Stimulated activated CD4-positive, alpha-beta T cell treated with anti-CD3 and anti-CD28 coated beads, TNF-alpha, amount 100 ng/mL, for 24 hours (primary cell): Measurements from ENCODE around the gene FSCN2.
"Not testable (repeated sequence)": the region's sequence is repeated elsewhere in the genome, so short reads cannot be mapped to it uniquely, and the experiment has no call there.

Source experiments
- DNase-seq, 3 experiments: peaks; one replicate each; pipeline ENCODE4 v3.0.0-alpha.2; 2020; ENCODE audit warnings: low read depth in 3 of 3

FSCN2 gene

DNA sequence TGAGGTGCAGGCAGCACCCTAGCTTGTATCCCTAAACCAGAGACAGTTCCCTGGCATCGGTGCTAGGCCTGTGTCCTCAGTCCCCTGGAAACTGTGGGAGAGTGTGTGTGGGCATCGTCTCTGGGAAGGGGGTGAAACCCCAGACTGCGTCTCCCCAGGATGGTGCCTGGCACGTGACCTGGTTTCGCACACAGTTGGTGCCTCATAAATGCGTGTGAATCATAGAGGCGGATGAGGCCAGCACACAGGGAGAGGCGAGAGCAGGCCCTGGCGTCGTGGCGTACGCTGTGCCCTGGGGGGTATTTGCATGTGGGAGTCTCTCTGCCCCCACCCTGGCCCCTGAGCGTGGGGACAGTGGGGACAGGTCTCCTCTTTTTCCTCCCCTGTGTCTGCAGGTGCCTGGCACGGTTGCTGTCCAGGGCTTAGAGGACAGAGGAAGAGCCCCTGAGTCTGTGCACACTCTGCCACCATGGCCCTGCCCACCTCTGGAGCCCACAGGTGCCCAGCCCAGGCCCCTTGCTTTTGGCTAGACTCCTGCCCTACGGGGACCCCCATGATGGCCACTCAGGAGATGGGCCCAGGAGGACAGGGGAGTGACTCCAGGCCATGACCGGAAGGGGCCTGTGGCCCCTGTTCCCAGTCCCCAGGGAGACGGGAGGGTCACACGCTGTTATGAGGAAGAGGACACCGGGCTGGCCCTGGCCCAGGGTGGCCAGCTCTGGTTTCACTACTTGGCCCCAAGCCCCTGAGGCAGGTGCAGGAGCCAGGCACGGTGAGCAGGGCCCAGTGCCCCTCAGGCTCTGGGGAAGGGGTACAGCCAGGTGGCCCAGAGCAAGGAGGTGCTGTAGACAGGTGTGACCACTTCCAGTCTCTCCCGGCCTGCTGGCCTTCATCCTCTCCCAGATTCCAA, 1.3 kb upstream of the FSCN2 start:
- no peak for DNase-seq

DNA sequence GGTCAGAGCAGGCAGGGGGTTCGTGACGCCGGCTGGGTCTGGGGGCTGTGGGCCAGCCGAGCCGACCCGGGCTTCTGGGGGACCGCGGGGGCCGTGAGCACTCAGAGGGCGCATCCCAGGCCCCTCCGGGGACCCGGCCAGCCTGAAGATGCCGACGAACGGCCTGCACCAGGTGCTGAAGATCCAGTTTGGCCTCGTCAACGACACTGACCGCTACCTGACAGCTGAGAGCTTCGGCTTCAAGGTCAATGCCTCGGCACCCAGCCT, 140 bp downstream of the FSCN2 start:
- DNase-seq, result no peak

DNA sequence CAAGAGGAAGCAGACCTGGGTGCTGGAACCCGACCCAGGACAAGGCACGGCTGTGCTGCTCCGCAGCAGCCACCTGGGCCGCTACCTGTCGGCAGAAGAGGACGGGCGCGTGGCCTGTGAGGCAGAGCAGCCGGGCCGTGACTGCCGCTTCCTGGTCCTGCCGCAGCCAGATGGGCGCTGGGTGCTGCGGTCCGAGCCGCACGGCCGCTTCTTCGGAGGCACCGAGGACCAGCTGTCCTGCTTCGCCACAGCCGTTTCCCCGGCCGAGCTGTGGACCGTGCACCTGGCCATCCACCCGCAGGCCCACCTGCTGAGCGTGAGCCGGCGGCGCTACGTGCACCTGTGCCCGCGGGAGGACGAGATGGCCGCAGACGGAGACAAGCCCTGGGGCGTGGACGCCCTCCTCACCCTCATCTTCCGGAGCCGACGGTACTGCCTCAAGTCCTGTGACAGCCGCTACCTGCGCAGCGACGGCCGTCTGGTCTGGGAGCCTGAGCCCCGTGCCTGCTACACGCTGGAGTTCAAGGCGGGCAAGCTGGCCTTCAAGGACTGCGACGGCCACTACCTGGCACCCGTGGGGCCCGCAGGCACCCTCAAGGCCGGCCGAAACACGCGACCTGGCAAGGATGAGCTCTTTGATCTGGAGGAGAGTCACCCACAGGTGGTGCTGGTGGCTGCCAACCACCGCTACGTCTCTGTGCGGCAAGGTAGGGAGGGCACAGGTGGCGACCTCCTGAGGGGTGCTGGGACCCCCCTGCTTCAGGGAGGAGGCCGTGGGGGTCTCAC, 667 bp downstream of the FSCN2 start:
- no peak for DNase-seq

DNA sequence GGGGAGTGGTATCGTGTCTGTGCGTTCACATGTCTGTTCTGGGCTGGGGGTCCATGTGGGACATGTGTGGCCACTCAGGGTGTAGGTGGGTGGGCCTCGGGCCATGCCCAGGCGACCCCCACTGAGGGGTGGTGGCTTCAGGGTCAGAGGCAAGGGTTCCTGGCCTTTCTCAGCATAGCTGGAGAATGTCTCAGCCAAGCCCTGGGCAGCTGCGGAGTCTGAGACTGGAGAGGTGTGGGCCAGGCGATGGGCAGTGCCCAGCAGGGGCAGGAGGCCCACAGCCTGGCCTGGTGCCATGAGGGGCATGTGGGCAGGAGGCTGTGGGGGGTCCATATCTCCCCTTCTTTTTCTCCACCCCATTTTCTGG, 1.2 kb downstream of the FSCN2 start:
- DNase-seq, result no peak

DNA sequence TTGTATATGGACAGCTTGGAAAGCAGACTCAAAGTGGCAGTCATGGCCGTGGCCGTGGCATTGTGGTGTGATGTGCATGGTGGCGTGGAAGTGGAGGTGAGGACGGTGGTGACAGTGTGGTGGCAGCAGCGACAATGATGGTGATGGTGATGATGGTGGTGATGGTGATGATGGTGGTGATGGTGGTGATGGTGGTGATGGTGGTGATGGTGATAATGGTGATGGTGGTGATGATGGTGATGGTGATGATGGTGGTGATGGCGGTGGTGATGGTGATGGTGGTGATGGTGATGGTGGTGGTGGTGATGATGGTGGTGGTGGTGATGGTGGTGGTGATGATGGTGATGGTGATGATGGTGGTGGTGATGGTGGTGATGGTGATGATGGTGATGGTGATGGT, 2.8 kb downstream of the FSCN2 start:
- DNase-seq, result not testable (repeated sequence)

DNA sequence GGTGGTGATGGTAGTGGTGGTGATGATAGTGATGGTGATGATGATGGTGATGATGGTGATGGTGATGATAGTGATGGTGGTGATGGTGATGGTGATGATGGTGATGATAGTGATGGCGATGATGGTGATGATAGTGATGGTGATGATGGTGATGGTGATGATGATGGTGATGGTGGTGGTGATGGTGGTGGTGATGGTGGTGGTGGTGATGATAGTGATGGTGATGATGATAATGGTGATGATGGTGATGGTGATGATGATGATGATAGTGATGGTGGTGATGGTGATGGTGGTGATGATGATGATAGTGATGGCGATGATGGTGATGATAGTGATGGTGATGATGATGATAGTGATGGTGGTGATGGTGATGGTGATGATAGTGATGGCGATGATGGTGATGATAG, 3.8 kb downstream of the FSCN2 start:
- DNase-seq, result not testable (repeated sequence)

DNA sequence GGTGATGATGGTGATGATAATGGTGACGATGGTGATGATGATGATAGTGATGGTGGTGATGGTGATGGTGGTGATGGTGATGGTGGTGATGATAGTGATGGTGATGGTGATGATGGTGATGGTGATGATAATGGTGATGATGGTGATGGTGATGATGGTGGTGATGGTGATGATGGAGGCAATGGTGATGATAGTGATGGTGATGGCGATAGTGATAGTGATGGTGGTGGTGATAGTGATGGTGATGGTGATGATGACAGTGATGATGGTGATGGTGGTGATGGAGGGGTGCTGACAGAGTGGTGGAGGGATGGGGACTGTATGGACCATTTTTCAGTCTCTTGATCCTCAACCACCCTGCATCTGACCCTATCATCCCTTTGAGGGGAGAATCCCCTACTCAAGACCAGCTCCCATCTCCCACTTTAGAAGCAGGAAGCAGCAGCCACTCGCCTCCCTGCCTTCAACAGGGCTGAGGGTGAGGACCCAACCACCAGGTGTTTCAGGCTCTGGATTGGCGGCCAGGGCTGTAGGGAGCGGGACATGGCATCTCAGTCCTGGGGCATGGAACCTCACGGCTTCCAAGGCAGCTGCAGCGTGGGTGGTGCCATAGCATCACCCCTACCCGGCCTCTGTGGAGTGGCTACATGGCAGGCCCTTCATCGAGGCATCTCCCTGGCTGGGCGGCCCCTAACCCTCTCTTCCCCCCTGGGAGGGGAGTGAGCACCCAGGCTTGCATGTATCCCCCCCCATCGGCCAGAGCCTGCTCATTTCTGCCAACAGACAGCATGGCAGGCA, 4.5 kb downstream of the FSCN2 start:
- DNase-seq, result no peak

DNA sequence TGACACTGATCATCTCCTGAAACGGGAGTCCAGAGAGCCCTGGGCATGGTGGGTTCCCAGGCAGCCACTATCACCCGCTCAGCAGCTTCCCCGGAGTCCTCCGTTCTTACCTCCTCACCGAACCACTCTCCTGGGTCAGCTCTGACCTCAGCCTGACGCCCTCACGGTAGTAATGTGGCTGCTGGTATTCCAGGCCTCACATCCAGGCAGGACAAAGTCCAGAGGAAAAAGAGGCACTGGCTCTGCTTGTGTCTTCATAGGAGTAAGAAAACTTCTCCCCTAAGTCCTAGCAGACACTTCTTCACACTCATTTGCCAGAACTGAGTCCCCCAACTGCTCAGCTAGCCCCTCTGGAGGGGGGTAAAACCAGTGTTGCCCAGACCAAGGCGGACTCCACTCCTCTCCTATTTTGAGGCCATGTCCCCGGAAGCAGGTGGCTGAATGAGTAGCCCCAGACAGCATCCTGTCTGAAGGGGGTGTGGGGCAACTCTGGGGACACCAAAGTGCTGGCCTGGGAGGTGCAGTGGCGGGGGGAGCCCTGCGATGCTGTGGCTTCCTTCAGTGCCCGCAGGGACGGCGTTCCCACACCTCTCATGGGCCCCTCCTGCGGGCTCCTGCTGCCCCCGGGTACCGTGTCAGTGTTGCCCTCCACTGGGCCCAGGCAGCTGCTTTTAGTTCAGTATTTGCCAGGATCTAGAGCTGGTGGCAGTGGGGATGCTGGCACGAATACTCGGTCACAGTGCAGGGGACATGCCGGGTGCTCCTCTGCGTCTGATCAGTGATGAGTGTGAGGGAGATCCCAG, 5.4 kb downstream of the FSCN2 start:
- no peak for DNase-seq

DNA sequence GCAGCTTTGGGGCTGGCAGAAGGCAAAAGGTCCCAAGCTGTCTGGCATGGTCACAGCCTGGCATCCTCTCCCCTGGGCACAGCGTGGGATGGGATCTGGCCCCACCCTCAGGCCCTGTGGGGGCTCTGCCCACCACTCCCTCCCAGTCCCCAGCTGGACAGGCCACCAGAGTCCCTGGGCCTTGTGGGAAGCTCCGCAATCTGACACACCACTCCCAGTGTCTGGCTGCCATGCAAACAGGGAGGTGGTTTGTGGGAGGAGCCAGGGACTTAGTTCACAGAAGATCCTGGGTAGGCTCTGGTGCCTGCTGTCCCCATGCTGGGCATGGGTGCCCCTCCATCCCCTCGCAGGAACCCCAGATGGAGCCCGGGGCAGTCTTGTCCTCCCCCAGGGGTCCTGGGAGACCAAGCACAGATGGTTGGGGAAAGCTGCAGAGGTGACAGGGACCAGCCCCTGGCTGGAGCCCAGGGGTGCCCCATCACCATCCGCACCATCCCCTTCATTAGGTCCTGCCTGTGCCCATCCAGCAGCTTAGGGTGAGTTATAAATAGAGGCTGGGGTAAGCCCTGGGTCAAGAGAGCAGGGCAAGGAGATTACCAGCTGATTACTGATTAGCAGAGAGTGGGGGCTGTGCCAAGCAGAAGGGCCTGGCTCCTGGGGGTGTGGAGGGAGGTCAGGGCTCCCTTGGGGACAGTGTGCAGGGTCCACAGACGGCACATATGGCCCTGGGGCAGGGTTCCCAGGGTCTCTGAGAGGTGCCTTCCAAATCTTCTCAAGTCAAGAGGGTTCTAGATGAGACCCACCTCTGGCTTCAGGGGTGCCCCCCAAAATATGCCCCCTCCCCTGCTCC, 6.2 kb downstream of the FSCN2 start:
- no peak for DNase-seq

DNA sequence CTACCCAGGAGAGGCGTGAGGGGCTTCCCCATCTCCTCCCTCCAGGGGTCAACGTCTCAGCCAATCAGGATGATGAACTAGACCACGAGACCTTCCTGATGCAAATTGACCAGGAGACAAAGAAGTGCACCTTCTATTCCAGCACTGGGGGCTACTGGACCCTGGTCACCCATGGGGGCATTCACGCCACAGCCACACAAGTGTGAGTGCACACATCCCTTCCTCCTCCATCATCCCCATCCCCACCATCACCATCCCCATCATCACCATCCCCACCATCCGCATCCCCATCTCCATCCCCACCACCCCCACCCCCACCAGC, 6.8 kb downstream of the FSCN2 start:
- no peak for DNase-seq

DNA sequence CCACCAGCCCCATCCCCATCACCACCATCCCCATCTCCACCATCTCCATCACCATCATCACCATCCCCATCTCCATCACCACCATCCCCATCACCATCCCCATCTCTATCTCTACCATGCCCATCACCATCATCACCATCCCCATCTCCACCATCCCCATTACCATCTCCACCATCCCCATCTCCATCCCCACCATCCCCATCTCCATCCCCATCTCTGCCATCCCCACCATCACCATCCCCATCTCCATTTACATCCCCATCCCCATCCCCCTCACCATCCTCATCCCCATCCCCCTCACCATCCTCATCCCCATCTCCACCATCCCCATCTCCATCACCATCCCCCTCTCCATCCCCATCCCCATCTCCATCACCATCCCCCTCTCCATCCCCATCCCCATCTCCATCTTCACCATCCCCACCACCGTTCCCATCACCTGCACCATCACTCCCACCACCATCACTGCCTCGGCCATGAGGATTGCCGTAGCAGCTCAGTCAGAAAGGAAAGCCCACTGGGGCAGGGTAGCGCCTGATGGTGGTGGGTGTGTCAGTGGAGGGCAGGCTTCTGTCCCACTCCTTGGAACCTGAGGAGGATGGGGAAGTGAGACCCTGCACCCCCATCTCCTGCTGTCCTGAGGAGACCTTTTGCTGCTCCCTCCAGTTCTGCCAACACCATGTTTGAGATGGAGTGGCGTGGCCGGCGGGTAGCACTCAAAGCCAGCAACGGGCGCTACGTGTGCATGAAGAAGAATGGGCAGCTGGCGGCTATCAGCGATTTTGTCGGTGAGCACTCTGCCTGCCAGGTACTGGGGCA, 7.5 kb downstream of the FSCN2 start:
- DNase-seq, result no peak

DNA sequence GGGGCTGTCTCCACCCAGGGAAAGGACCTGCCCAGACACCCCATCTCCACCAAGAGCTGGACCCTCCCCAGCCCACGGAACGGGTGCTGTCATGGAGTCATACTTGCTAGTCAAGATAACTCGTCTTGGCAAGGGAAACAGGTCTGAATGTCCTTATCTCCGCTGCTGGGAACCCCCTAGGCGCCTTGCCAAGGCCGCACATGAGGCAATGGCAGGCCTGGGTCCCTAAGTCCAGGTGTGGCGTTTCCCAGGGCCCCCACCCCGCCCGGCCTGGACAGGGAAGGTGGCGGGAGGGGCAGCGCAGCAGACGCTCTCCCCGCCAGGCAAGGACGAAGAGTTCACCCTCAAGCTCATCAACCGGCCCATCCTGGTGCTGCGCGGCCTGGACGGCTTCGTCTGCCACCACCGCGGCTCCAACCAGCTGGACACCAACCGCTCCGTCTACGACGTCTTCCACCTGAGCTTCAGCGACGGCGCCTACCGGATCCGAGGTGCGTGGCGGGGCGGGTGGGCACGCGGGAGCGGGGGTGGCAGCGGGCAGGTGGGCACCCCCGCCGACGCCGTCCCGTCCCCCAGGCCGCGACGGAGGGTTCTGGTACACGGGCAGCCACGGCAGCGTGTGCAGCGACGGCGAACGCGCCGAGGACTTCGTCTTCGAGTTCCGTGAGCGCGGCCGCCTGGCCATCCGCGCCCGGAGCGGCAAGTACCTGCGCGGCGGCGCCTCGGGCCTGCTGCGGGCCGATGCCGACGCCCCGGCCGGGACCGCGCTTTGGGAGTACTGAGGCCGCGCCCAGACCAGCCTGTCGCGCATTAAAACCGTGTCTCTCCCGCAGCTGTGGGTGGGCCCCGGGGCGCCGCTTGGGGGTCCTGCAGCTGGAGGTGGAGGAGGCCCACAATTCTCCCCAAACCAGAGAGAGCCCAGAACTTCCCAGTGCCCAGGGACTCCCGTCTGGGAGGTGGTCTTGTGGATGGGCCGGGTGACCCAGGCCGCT, 8.4 kb downstream of the FSCN2 start:
- DNase-seq, result no peak

DNA sequence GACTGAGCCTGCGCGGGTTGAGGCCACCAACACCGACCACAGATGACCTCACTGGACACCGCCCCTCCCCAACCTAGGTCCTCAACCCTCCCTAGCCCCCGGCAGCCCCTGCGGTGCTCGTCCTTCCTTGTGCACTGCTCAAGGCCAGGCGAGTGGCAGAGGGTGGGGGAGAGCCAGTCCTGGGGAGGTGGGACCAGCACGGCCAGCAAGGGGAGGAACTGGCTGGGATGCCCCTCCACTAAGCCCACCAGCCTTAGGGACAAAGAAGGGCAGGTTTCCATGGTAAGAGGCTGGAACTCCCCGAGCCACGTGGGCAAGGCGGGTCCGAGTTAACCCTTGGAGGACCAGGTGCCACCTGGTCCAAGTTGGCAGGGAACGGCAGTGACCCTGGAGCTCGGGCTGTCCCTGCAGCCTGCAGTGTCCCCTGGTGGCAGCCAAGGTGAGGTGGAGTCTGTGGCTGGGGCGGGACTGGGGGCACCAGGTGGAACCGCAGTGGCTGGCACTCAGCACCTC, 9.2 kb downstream of the FSCN2 start:
- peak in 1 of 3 experiments; percentile 38 for DNase-seq

DNA sequence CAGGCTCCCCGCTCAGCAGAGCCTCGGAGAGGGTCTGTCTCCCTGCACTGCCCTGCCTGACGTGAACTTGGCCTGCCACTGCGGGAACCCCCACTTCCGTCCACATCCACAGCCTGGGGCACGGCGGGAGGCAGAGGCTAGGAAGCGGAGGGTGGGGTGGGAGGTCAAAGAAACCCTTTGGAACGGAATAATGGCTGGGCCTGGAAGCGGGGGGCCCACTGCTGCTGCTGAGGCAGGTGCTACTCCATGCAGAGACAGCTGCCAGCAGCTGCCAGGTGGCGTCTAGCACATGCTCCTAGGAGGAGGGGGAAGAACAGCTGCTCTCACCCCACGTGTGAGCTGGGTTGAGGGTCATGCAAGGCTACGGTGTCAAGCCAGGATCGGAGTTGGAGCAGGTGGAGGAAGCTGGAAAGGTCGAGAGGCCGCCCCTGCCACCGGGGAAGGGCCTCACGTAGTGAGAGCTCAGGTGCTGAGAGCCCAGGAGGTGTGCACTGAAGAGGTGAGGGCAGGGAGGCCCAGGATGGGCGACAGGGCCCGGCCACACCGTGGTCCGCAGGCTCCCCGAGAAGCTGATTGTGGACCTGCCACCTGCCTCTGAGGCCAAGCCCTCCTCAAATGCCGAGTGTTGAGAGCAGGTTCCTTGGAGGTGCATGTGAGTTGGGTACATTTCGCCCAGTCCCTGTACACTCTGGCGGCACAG, 9.8 kb downstream of the FSCN2 start:
- no peak for DNase-seq

DNA sequence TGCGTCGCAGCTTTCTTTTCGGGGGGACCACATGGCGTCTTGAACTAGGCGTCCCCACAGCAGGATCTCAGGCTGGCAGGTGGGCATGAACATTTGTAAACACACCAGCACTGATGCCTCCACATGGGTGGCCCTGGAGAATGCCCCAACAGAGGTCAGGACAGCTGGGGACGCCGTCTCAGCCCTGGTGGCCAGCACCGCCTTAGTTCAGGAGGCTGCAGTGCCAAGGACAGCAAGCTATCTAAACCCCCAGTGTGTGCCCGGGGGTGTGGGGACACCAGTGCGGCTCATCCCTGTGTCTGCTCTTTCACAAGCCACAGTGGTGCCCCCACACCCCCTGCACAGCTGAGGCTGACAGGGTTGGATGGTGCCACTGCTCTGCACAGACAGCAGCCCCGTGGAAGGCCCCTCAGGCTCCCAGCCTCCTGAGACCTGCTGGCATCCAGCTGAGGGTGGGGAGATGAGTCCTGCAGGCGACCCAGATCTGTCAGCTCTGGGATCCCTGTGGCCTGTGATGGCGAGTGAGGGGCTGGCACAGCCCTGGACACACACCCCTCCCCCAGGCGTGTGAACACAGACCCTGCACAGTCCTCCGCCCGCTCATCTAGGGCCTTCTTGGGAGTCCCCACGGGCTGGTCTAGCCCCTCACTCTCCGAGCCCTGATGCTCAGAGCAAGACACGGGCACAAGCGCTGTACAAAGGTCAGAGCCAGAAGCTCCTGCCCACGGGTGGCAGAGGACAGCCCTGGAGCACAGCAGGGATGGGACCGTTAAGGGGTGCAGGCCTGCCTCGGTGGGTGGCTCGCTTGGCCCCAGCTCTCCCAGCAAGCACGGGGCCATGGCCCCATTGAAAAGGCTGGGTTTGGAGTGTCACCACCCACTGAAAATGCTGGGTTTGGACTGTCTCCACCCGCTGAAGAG, 10.7 kb downstream of the FSCN2 start:
- DNase-seq, result no peak

DNA sequence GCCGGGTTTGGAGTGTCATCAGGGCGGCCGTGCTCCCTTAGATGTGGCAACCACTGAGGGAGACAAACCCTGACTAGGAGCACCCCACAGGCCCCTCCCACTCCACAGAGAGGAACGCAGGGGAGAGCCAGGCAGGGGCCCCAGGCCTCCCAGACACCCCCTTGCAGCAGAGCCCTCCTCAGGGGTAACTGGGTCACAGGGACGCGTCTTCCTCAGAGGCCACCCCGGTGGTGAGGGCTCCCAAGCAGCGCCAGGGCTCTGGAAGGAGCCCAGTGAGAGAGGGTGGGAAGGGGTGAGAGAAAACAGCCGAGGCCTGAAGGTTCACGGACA, 11.4 kb downstream of the FSCN2 start:
- DNase-seq, result no peak
